ENCODE measurements around the gene TPI1.

- no peak for TF ChIP-seq CTCF (IDR thresholded peaks at IDR 0.05)
- TF ChIP-seq POLR2A (IDR thresholded peaks at IDR 0.05) = no peak
Observed at GRCh38 chr12:6824901-6825381, 42.4 kb upstream of the TPI1 start.

Measured in thyroid gland (tissue), 4 donors.